Neural cell (in vitro differentiated cells): ENCODE results near the gene OR8G1. TPM values are rescaled to one million over a fixed set of nuclear protein-coding genes. Genes with fewer than 3 reads are reported as not detected.

Experiments used
- H2AFZ ChIP-seq: fragments of 200-600, 300-800 bp; sonication (generic), shearing (Covaris generic); 2 replicates; pipeline ENCODE4 v1.6.0; 2014; ENCODE audit warnings: low read depth, mild to moderate bottlenecking, antibody characterized with exemption, low read length, moderate library complexity
- H3F3A ChIP-seq: fragments of 200-600 bp; shearing (Covaris generic); 2 replicates; pipeline ENCODE4 v1.6.1; 2016; ENCODE audit warnings: mild to moderate bottlenecking, moderate library complexity, mixed read lengths, antibody characterized with exemption, low read length; ENCODE audit not compliant: insufficient read depth, poor library complexity, severe bottlenecking
- H3K27ac ChIP-seq: fragments of 200-600, 300-800 bp; sonication (generic), shearing (Covaris generic); 2 replicates; pipeline ENCODE4 v1.5.1; 2014; ENCODE audit warnings: mild to moderate bottlenecking, low read length, moderate library complexity
- H3K27me3 ChIP-seq: fragments of 300-800, 200-600 bp; sonication (generic), shearing (Covaris generic); 2 replicates; pipeline ENCODE4 v1.6.0; 2014; ENCODE audit warnings: mild to moderate bottlenecking, low read depth, low read length, moderate library complexity; ENCODE audit not compliant: insufficient read depth
- H3K36me3 ChIP-seq: fragments of 300-800, 200-600 bp; sonication (generic), shearing (Covaris generic); 2 replicates; pipeline ENCODE4 v1.5.1; 2014; ENCODE audit warnings: mild to moderate bottlenecking, antibody characterized with exemption, low read length, moderate library complexity; ENCODE audit not compliant: insufficient read depth
- H3K4me2 ChIP-seq: fragments of 300-800, 200-600 bp; sonication (generic), shearing (Covaris generic); 2 replicates; pipeline ENCODE4 v1.6.0; 2014; ENCODE audit warnings: mild to moderate bottlenecking, low read length
- H3K4me3 ChIP-seq: fragments of 300-800, 200-600 bp; sonication (generic), shearing (Covaris generic); 2 replicates; pipeline ENCODE4 v1.5.1; 2014; ENCODE audit warnings: mild to moderate bottlenecking, low read length, moderate library complexity
- H3K79me2 ChIP-seq: fragments of 200-600 bp; shearing (Covaris generic); replicated peaks from 2 replicates; pipeline ENCODE4 v1.6.0; 2014; ENCODE audit warnings: mild to moderate bottlenecking, low read length, moderate library complexity; ENCODE audit not compliant: insufficient read depth
- H3K9ac ChIP-seq: fragments of 300-800, 200-600 bp; sonication (generic), shearing (Covaris generic); 2 replicates; pipeline ENCODE4 v1.6.1; 2016; ENCODE audit warnings: mild to moderate bottlenecking, low read length, mixed read lengths
- H3K9me2 ChIP-seq: fragments of 200-600 bp; shearing (Covaris generic); 2 replicates; pipeline ENCODE4 v1.6.1; 2016; ENCODE audit warnings: mild to moderate bottlenecking, low read length, mixed read lengths; ENCODE audit not compliant: insufficient read depth
- H3K9me3 ChIP-seq: fragments of 200-600, 300-800 bp; sonication (generic), shearing (Covaris generic); 2 replicates; pipeline ENCODE4 v1.6.1; 2016; ENCODE audit warnings: mild to moderate bottlenecking, mixed run types, low read length, moderate library complexity, mixed read lengths
- H4K20me1 ChIP-seq: fragments of 200-600 bp; shearing (Covaris generic); 2 replicates; pipeline ENCODE4 v1.6.1; 2016; ENCODE audit warnings: mild to moderate bottlenecking, mixed run types; ENCODE audit not compliant: insufficient read depth
- EP300 ChIP-seq: fragments of 450-650 bp; conservative IDR thresholded peaks from 2 replicates; pipeline ENCODE4 v1.6.1; 2014; ENCODE audit warnings: antibody characterized with exemption, mild to moderate bottlenecking, moderate library complexity; ENCODE audit not compliant: poor library complexity, severe bottlenecking
- EZH2 ChIP-seq: fragments of 200-600, 300-800 bp; shearing (Covaris generic), sonication (generic); IDR thresholded peaks from 2 replicates; pipeline ENCODE4 v1.6.1; 2014; ENCODE audit warnings: antibody characterized with exemption, low read length, borderline replicate concordance, mild to moderate bottlenecking; ENCODE audit not compliant: insufficient read depth, poor library complexity, severe bottlenecking
- MXI1 ChIP-seq: fragments of 450-650 bp; conservative IDR thresholded peaks from 2 replicates; pipeline ENCODE4 v1.6.1; 2014; ENCODE audit warnings: antibody characterized with exemption, mild to moderate bottlenecking; ENCODE audit not compliant: poor library complexity, severe bottlenecking
- POLR2AphosphoS5 ChIP-seq: IDR thresholded peaks from 2 replicates; pipeline ENCODE4 v1.6.1; 2012
- RAD21 ChIP-seq: fragments of 450-650 bp; conservative IDR thresholded peaks from 2 replicates; pipeline ENCODE4 v1.6.1; 2014; ENCODE audit warnings: antibody characterized with exemption, mild to moderate bottlenecking, moderate library complexity
- SMC3 ChIP-seq: fragments of 450-650 bp; conservative IDR thresholded peaks from 2 replicates; pipeline ENCODE4 v1.6.1; 2014; ENCODE audit warnings: antibody characterized with exemption, mild to moderate bottlenecking, moderate library complexity; ENCODE audit not compliant: poor library complexity
- TAF1 ChIP-seq: IDR thresholded peaks from 2 replicates; pipeline ENCODE4 v1.6.1; 2012; ENCODE audit warnings: low read depth
- polyA minus RNA-seq: library from RNA; depleted of rRNA, polyadenylated mRNA; stranded (reverse); fragments of >200 nt; gene quantifications from 2 replicates; pipeline ENCODE4 v1.2.3, GENCODE V29; 2014
- polyA plus RNA-seq: library from polyadenylated mRNA; depleted of rRNA; stranded (reverse); fragments of >200 nt; gene quantifications from 2 replicates; pipeline ENCODE4 v1.2.3, GENCODE V29; 2014
- TF ChIP-seq, protein P1 (sequence below): fragments of 450-650 bp; IDR thresholded peaks from 2 replicates; pipeline ENCODE4 v1.5.1; 2014; ENCODE audit warnings: antibody characterized with exemption, mild to moderate bottlenecking, moderate library complexity; ENCODE audit not compliant: poor library complexity, severe bottlenecking
- TF ChIP-seq, protein P2 (sequence below): IDR thresholded peaks from 2 replicates; pipeline ENCODE4 v1.6.1; 2012; ENCODE audit warnings: borderline replicate concordance

The OR8G1 gene, protein sequence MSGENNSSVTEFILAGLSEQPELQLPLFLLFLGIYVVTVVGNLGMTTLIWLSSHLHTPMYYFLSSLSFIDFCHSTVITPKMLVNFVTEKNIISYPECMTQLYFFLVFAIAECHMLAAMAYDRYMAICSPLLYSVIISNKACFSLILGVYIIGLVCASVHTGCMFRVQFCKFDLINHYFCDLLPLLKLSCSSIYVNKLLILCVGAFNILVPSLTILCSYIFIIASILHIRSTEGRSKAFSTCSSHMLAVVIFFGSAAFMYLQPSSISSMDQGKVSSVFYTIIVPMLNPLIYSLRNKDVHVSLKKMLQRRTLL
- polyA plus RNA-seq (not detected in 2 replicates), polyA minus RNA-seq (not detected in 2 replicates)

DNA sequence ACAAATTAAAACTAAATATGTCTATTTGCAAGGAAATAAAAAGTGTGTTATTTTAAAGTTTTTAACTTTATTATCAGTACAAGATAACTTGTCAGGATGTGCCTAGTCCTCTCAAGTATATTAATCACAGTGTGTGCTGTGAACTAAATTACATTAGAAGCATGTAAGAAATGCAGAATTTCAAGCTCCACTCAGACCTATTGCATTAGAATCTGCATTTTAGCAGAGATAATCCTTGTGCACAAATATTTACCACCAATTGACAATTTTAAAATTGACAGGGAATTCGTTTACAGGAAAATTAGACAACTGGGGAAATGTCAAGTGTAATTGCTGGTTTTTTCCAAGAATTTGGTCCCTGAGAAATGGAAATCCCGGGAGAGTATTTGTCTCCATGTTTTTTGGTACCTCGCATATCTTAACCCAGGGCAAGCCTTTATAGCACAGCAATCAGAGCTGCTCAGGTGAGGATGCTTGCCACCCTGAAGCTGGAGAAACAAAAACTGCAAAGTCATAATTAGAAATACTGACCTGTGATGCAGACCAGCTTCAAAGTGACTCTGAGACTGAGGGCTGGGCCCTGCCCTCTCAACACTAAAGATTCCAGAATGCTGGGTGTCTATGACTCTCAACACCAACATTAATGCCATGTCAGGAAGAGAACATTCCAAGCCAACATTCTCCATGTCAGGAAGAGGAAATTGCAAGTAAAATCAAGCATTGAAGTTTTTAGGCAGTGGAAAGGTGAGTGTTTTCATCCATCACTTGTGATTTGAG, at the start of gene OR8G1:
Gene OR8G1, plus strand, starts transcription at position 475 of the 777 bp plus-strand sequence. CDS start 8,581 bp downstream, outside the sequence.
- H4K20me1 ChIP-seq, result no peaks in the 10 kb centered on the region
- H2AFZ ChIP-seq, result no peak within 1 kb of the TSS
- no peaks in the 10 kb centered on the region for H3K9me3 ChIP-seq
- H3F3A ChIP-seq, result no peaks in the 10 kb centered on the region
- H3K9me2 ChIP-seq, result no peaks in the 10 kb centered on the region
- H3K4me3 ChIP-seq, result no peak within 1 kb of the TSS
- no peak within 1 kb of the TSS for H3K27ac ChIP-seq
- no peaks in the 10 kb centered on the region for H3K79me2 ChIP-seq
- no peak within 1 kb of the TSS for H3K4me2 ChIP-seq
- H3K27me3 ChIP-seq, result no peaks in the 10 kb centered on the region
- no peaks in the 10 kb centered on the region for H3K36me3 ChIP-seq
- TF ChIP-seq, protein P1, sequence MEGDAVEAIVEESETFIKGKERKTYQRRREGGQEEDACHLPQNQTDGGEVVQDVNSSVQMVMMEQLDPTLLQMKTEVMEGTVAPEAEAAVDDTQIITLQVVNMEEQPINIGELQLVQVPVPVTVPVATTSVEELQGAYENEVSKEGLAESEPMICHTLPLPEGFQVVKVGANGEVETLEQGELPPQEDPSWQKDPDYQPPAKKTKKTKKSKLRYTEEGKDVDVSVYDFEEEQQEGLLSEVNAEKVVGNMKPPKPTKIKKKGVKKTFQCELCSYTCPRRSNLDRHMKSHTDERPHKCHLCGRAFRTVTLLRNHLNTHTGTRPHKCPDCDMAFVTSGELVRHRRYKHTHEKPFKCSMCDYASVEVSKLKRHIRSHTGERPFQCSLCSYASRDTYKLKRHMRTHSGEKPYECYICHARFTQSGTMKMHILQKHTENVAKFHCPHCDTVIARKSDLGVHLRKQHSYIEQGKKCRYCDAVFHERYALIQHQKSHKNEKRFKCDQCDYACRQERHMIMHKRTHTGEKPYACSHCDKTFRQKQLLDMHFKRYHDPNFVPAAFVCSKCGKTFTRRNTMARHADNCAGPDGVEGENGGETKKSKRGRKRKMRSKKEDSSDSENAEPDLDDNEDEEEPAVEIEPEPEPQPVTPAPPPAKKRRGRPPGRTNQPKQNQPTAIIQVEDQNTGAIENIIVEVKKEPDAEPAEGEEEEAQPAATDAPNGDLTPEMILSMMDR, result no peak
- TF ChIP-seq MXI1 (no peak), SMC3 (no peak), EP300 (no peak), EZH2 (no peak), TAF1 (no peak), RAD21 (no peak), POLR2AphosphoS5 (no peak)
- TF ChIP-seq, protein P2, sequence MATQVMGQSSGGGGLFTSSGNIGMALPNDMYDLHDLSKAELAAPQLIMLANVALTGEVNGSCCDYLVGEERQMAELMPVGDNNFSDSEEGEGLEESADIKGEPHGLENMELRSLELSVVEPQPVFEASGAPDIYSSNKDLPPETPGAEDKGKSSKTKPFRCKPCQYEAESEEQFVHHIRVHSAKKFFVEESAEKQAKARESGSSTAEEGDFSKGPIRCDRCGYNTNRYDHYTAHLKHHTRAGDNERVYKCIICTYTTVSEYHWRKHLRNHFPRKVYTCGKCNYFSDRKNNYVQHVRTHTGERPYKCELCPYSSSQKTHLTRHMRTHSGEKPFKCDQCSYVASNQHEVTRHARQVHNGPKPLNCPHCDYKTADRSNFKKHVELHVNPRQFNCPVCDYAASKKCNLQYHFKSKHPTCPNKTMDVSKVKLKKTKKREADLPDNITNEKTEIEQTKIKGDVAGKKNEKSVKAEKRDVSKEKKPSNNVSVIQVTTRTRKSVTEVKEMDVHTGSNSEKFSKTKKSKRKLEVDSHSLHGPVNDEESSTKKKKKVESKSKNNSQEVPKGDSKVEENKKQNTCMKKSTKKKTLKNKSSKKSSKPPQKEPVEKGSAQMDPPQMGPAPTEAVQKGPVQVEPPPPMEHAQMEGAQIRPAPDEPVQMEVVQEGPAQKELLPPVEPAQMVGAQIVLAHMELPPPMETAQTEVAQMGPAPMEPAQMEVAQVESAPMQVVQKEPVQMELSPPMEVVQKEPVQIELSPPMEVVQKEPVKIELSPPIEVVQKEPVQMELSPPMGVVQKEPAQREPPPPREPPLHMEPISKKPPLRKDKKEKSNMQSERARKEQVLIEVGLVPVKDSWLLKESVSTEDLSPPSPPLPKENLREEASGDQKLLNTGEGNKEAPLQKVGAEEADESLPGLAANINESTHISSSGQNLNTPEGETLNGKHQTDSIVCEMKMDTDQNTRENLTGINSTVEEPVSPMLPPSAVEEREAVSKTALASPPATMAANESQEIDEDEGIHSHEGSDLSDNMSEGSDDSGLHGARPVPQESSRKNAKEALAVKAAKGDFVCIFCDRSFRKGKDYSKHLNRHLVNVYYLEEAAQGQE, result no peak
- no peak within 1 kb of the TSS for H3K9ac ChIP-seq

DNA sequence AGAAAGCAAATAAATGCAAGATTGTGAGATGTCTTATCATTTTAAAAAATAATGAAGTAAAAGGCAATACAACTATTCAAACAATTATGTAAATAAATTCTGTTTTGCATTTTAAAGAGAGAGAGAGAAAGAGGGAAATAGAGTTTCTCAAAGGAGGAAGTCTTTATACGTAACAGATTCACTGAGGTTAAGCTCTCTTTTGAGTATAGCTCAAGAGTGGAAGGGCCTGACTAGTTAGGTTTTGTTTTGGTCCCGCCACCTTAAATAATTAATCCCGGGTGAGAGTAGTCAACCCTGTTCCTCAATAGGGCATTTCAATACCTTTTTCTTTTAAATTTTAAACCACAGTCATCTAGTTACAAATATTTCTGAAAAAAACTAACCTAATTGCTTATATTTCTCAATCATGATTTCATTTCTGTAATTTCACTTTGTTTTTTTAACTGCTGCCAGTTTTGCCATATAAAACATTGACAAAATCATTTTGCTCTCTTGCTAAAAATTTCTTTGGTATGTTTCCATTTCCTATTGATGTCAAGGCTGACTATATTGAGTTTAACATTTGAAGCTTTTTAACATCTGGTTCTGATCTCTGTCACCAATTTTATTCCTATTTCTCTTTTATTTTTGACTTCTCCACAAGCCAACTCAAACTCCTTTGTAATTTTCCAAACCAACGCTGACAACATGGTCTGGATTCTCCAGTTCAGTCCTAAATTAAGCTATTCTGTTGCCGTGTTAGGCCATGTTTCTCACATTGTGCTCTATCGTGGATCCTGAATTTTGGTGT, 47.5 kb upstream of the OR8G1 start:
- no peaks in the 10 kb centered on the region for H3K79me2 ChIP-seq
- no peaks in the 10 kb centered on the region for H3K36me3 ChIP-seq
- H3K4me3 ChIP-seq, result no peak overlapping the region
- no peak for TF ChIP-seq SMC3
- no peak for TF ChIP-seq POLR2AphosphoS5
- TF ChIP-seq TAF1, result no peak
- TF ChIP-seq RAD21, result no peak
- TF ChIP-seq EZH2, result no peak
- TF ChIP-seq, protein P2, result no peak
- TF ChIP-seq MXI1, result no peak
- TF ChIP-seq EP300, result no peak
- TF ChIP-seq, protein P1, result no peak
- H3K4me2 ChIP-seq, result no peak overlapping the region
- H4K20me1 ChIP-seq, result no peaks in the 10 kb centered on the region
- H2AFZ ChIP-seq, result no peak overlapping the region
- no peaks in the 10 kb centered on the region for H3K27me3 ChIP-seq
- H3K9ac ChIP-seq, result no peak overlapping the region
- no peaks in the 10 kb centered on the region for H3F3A ChIP-seq
- no peaks in the 10 kb centered on the region for H3K9me3 ChIP-seq
- H3K9me2 ChIP-seq, result no peaks in the 10 kb centered on the region
- H3K27ac ChIP-seq, result no peak overlapping the region
